Muscle layer of colon (tissue), 2 donors: ENCODE results near the gene DNM1.

Source experiments
- H3K27ac ChIP-seq: one replicate; pipeline ENCODE4 v1.7.0; 2013; ENCODE audit warnings: low read depth, mild to moderate bottlenecking, low read length, moderate library complexity
- H3K27me3 ChIP-seq, 2 donors: one replicate each; pipeline ENCODE4 v1.7.0; 2013; ENCODE audit warnings: low read length in 2 of 2, mild to moderate bottlenecking in 2 of 2; ENCODE audit not compliant: insufficient read depth in 2 of 2, control insufficient read depth in 1 of 2
- H3K36me3 ChIP-seq: one replicate; pipeline ENCODE4 v1.7.0; 2013; ENCODE audit warnings: mild to moderate bottlenecking, low read length; ENCODE audit not compliant: insufficient read depth
- H3K4me1 ChIP-seq: one replicate; pipeline ENCODE4 v1.7.0; 2013; ENCODE audit warnings: mild to moderate bottlenecking, low read length; ENCODE audit not compliant: insufficient read depth
- H3K4me3 ChIP-seq, 2 donors: one replicate each; pipeline ENCODE4 v1.7.0; 2013; ENCODE audit warnings: low read length in 2 of 2, low read depth in 1 of 2, mild to moderate bottlenecking in 1 of 2, moderate library complexity in 1 of 2
- H3K9ac ChIP-seq: one replicate; pipeline ENCODE4 v1.7.0; 2013; ENCODE audit warnings: low read length
- H3K9me3 ChIP-seq: one replicate; pipeline ENCODE4 v1.7.0; 2013; ENCODE audit warnings: mild to moderate bottlenecking, low read length
- donor health status: abdominal sarcoma.
- donor health status: Adenocarcinoma of cecum.

DNM1 gene

DNA sequence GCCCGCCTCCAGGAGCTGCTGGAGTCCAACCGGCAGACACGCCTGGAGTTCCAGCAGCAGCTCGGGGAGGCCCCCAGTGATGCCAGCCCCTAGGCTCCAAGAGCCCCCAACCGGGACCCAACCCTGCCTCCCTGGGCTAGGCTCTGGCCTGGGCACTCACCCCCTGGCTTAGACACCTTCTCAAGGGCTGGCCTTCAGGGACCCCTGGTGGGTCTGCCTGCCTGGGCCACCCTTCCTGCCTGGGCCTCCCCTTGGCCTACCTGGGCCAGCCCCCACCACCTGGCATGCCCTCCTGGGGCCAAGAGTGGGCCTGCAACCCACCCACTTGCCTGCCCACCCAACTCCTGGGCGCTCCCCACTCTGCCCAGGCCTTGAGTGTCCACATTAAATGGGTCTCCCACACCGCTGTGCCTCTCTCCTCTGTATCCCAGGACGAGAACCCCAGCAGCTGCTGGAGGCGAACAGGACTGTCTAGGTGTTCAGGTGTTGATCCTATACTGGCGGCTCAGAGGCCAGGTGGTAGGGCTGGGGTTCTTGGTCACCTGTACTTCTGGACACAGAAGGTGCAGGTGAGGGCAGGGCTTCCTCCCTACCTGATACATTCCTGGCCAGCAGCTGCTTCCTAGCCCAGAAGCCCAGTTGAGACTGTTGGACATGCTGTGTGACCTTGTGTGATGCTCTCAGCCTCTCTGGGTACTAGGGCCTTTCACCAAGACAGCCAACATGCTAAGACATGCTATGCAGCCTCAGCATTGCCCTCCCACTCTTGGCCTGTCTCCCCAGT is 39.5 kb upstream of the DNM1 start:
- Histone ChIP-seq H3K9me3 (no peaks in the 10 kb centered on the region), H3K4me1 (peaks cover 8% of the 10 kb centered on the region), H3K4me3 (no peak overlapping the region), H3K9ac (no peak overlapping the region), H3K27me3 (no peaks in the 10 kb centered on the region), H3K36me3 (peaks cover 52% of the 10 kb centered on the region), H3K27ac (no peak overlapping the region)

DNA sequence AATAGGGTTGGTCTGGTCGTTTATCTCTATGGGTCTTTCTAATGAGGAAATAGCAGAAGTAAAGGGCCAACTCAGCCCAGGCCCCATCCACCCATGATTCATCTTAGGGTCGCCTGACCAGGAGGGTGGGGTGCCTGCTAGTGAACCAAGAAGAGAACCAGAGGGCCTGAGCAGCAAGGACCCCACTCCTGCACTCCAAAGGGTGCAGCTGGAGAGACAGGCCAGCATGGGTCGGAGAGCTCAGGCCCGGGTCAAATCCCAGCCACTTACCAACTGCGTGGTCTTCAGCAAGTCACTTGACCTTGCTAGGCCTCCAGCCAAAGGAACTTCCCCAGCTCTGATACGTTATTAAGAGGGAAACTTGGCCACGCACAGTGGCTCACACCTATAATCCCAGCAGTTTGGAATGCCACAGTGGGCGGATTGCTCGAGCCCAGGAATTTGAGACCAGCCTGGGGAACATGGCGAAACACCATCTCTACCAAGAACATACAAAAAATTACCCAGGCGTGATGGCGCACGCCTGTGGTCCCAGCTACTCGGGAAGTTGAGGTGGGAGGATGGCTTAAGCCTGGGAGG is 38.8 kb upstream of the DNM1 start:
- peaks cover 59% of the 10 kb centered on the region for H3K36me3 ChIP-seq
- H3K9ac ChIP-seq = no peak overlapping the region
- no peaks in the 10 kb centered on the region for H3K9me3 ChIP-seq
- no peak overlapping the region for H3K27ac ChIP-seq
- peaks cover 8% of the 10 kb centered on the region for H3K4me1 ChIP-seq
- H3K4me3 ChIP-seq = no peak overlapping the region
- H3K27me3 ChIP-seq = no peaks in the 10 kb centered on the region

DNA sequence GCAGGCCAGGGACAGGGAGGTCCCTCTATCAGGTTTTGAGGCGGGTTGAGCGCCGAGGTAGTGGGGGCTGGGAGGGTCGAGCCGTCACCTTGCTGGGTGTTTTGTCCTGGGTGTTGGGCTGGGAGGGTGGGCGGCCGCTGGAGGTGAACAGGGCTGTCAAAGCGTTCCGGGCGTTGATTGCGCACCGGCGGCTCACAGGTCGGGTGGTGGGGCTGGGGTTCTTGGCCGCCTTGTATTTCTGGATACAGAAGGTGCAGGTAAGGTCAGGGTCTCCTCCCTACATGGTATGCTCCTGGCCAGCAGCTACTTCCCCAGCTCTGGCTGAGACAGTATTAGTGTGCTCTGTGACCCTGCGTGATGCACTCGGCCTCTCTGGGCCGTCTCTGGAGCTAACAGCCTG is 37.0 kb upstream of the DNM1 start:
- Histone ChIP-seq H3K27ac (no peak overlapping the region), H3K27me3 (no peaks in the 10 kb centered on the region), H3K4me3 (no peak overlapping the region), H3K9ac (no peak overlapping the region), H3K4me1 (peaks cover 2% of the 10 kb centered on the region), H3K9me3 (no peaks in the 10 kb centered on the region), H3K36me3 (peaks cover 67% of the 10 kb centered on the region)

DNA sequence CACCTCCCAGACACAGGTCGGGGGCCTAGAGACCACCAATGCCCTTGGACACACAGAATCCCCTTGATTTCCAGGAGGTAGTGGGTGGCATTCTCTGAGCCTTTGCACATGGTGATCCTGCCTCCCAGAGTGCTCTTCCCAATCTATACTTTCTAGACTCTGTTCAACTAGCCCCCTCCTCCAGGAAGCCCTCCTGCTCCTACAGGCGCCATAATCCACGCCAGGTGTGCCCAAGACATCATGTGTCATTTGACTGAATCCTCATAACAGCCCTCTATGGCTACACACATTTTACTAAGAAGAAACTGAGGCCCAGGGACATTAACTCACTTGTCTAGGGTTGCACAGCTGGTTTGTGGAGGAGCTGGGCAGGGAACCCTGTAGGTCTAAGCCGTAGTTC is 36.0 kb upstream of the DNM1 start:
- no peak overlapping the region for H3K27ac ChIP-seq
- peaks cover 64% of the 10 kb centered on the region for H3K36me3 ChIP-seq
- no peaks in the 10 kb centered on the region for H3K27me3 ChIP-seq
- no peaks in the 10 kb centered on the region for H3K4me1 ChIP-seq
- H3K4me3 ChIP-seq = no peak overlapping the region
- H3K9me3 ChIP-seq = no peaks in the 10 kb centered on the region
- no peak overlapping the region for H3K9ac ChIP-seq

DNA sequence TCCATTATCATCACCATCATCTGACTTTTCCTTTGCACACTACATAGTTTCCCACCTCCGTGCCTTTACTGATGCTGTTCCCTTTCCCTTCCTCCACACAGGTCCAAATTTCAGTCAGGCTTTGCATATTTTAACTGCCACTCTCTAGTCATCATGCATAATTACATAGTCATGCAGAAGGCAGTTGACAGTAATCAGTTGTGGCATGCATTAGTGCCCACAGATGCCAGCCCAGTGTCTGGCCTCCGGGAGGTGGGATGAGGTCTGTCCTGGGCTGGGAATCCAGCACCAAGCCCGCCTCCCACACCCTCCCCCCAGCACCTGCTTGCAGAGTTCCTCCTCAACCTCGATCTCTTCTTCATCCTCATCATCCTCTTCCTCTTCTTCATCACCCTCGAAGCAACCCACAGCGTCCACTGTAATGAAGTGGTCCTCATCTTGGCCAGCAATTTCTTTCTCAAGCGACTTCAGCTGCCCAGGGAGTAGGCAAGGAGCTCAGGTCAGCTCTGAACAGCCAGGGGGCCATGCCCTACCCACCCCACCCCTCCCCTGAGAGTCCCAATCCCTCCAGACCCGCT is 34.4 kb upstream of the DNM1 start:
- Histone ChIP-seq H3K36me3 (peaks cover 48% of the 10 kb centered on the region), H3K4me1 (no peaks in the 10 kb centered on the region), H3K9ac (no peak overlapping the region), H3K27ac (no peak overlapping the region), H3K9me3 (no peaks in the 10 kb centered on the region), H3K4me3 (no peak overlapping the region), H3K27me3 (no peaks in the 10 kb centered on the region)

DNA sequence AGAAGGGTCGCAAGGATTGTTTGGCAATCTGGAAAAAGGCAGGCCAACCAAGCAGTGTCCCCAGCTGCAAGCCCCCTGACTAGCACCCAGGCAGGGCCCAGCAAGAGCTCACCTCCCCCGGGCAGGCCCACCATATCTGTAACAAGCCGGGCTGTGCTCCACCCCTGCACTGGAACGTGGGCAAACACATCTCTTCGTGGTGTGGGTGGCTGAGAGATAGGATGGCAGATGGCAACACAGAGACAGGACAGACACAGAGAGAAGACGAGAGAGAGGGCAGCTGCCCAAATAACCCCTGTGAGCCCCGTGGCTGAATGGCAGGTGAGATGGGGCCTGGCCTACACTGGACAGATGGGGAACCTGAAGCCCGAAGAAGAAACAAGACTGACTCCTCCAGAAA is 33.7 kb upstream of the DNM1 start:
- Histone ChIP-seq H3K9me3 (no peaks in the 10 kb centered on the region), H3K4me3 (no peak overlapping the region), H3K4me1 (no peaks in the 10 kb centered on the region), H3K27ac (no peak overlapping the region), H3K27me3 (no peaks in the 10 kb centered on the region), H3K36me3 (peaks cover 47% of the 10 kb centered on the region), H3K9ac (no peak overlapping the region)

DNA sequence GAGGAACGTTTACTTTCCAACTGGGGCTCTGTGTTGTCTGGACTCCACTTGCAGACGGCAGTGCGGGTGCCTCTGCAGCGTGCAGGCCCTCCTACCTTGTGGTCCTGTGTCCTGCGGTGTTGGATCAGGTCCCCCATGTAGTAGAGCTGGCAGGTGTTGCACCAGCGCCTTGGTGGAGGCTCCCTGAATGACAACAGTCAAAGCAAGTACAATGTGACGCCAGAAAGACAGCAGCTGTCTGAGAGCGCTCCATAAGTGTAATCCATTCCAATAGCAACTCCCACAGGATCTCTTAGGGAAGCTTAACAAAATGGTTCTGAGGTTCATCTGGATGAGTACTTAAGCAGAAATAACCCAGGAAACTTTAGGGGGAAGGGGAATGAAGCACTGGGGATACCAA is 33.3 kb upstream of the DNM1 start:
- H3K36me3 ChIP-seq = peaks cover 49% of the 10 kb centered on the region
- H3K27me3 ChIP-seq = no peaks in the 10 kb centered on the region
- no peak overlapping the region for H3K9ac ChIP-seq
- no peaks in the 10 kb centered on the region for H3K4me1 ChIP-seq
- no peak overlapping the region for H3K27ac ChIP-seq
- no peak overlapping the region for H3K4me3 ChIP-seq
- no peaks in the 10 kb centered on the region for H3K9me3 ChIP-seq

DNA sequence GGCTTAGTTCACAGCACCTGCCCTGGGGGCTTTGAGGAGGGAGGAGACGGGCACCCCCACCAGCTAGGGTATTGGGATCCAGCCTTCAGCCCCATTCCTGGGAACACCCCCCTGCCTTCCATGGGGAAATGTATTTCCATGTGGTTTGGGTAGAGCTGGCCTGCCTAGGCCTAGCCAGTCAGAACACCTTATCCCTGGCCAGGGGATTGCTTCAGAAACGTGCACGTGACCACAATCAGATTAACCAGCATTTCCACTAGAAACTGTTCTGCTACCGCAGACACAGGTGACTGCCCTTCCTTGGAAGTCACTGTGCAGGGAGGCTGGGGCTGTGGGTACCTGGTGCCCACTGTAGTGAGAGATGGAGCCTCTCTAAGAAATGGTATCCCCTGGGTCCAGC is 29.1 kb upstream of the DNM1 start:
- Histone ChIP-seq H3K27me3 (no peaks in the 10 kb centered on the region), H3K36me3 (peaks cover 61% of the 10 kb centered on the region), H3K9me3 (no peaks in the 10 kb centered on the region), H3K9ac (no peak overlapping the region), H3K4me3 (no peak overlapping the region), H3K4me1 (no peaks in the 10 kb centered on the region), H3K27ac (no peak overlapping the region)

DNA sequence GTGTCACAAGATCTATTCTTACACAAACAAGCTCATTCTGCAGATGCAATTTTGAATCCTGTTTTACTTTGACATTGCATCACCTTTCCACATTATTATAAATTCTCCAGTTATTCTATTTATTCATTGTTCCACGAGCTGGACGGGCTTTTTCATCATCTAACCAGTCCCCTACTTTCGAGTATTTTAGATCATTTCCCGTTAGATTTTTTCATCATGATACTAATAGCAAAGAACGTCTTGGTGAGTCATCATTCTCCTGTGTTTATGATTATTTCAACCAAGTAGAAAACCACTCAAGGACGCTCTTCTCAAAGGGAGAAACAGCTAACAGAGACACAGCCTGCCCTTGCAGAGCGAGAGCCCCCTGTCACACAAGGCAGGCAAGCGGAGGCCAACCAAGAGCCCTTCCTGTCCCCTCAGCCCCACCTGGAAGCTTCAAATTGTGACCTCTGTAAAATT is 28.0 kb upstream of the DNM1 start:
- H3K36me3 ChIP-seq = peaks cover 61% of the 10 kb centered on the region
- H3K9ac ChIP-seq = no peak overlapping the region
- H3K9me3 ChIP-seq = no peaks in the 10 kb centered on the region
- H3K4me1 ChIP-seq = no peaks in the 10 kb centered on the region
- no peak overlapping the region for H3K4me3 ChIP-seq
- no peaks in the 10 kb centered on the region for H3K27me3 ChIP-seq
- H3K27ac ChIP-seq = no peak overlapping the region

DNA sequence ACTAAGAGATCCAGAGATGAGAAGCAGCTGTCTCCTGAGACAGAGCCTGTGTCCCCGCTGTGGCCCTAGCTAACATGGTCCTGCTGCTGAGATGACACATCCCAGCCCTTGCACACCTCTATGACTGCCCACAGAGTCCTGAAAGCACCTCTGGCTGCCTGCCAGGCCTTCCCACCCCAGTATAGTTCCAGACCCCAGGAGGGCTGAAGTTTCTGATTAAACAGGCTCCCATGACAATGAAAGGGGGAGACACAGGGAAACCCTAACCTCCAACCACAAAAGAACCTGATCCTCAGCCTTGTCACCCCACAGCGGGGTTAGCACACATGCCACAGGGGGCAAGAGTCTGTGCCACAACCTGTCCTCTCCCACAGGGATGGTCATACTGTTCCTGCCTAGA is 27.5 kb upstream of the DNM1 start:
- peaks cover 66% of the 10 kb centered on the region for H3K36me3 ChIP-seq
- no peak overlapping the region for H3K9ac ChIP-seq
- H3K27ac ChIP-seq = no peak overlapping the region

DNA sequence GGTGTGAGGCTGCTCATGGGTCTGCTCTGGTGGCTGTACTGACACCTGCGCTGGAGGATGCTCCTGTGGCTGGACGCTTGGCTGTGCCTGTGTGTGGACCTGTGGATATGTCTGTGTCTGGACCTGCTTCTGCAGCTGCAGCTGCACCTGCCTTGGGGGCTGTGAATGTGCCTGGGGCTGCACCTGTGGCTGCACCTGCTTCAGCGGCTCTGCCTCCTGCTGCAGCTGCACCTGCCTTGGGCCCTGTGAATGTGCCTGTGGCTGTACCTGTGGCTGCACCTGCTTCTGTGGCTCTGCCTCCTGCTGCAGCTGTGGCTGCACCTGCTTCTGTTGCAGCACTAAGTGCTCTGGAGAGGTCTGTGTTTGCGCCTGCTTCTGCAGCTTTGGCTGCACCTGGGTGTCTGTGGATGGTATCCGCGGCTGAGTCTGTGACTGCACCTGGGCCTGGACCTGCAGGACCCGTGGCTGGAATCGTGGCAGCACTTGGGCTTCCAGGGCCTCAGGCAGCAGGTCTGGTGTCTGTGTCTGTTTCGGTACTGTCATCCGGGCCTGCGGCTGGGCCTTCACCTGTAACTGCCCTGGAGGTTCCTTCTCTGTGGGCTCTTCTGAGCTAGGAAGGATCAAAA is 24.3 kb upstream of the DNM1 start:
- Histone ChIP-seq H3K4me1 (no peaks in the 10 kb centered on the region), H3K4me3 (no peak overlapping the region), H3K27ac (no peak overlapping the region), H3K27me3 (no peaks in the 10 kb centered on the region), H3K9me3 (no peaks in the 10 kb centered on the region), H3K36me3 (peaks cover 86% of the 10 kb centered on the region), H3K9ac (no peak overlapping the region)

More for the DNA sequence above, 27.5 kb upstream of the DNM1 start:
- Histone ChIP-seq H3K27me3 (no peaks in the 10 kb centered on the region), H3K4me3 (no peak overlapping the region), H3K4me1 (no peaks in the 10 kb centered on the region), H3K9me3 (no peaks in the 10 kb centered on the region)
